GM18499 (cell line): Measurements from ENCODE around the gene CACNA1D.
"Not testable (repeated sequence)": the region's sequence is repeated elsewhere in the genome, so short reads cannot be mapped to it uniquely, and the experiment has no call there.

Source experiments
- ATAC-seq: cut with Tn5 transposase; IDR thresholded peaks from one replicate; pipeline ENCODE4 v1.9.1; 2021; ENCODE audit warnings: moderate number of reproducible peaks; ENCODE audit not compliant: insufficient read depth, unreplicated experiment

CACNA1D gene

GRCh38 chr3:53493963-53494791 is at the start of gene CACNA1D:
TSS of gene CACNA1D (plus strand) at chr3:53494611. CDS start at chr3:53495167, 556 bp downstream.
- no peak for ATAC-seq

GRCh38 chr3:53457068-53457467 is 37.3 kb upstream of the CACNA1D start:
- no peak for ATAC-seq

- no peak for ATAC-seq
These were observed 34.1 kb upstream of the CACNA1D start for GRCh38 chr3:53460326-53460725.

GRCh38 chr3:53464424-53464823 is 30.0 kb upstream of the CACNA1D start:
- ATAC-seq: no peak

GRCh38 chr3:53469758-53470157 is 24.7 kb upstream of the CACNA1D start:
- not testable (repeated sequence) for ATAC-seq

GRCh38 chr3:53473422-53473821 is 21.0 kb upstream of the CACNA1D start:
- no peak for ATAC-seq

GRCh38 chr3:53476372-53476771 is 18.0 kb upstream of the CACNA1D start:
- ATAC-seq: not testable (repeated sequence)

- ATAC-seq: not testable (repeated sequence)
These were observed 16.7 kb upstream of the CACNA1D start for GRCh38 chr3:53477689-53478088.

- ATAC-seq: no peak
These were observed 16.1 kb upstream of the CACNA1D start for GRCh38 chr3:53478166-53478830.

GRCh38 chr3:53478921-53479664 is 15.3 kb upstream of the CACNA1D start:
- ATAC-seq: no peak

- ATAC-seq: no peak
These were observed 12.2 kb upstream of the CACNA1D start for GRCh38 chr3:53482227-53482626.

GRCh38 chr3:53483821-53484220 is 10.6 kb upstream of the CACNA1D start:
- no peak for ATAC-seq

GRCh38 chr3:53484984-53485383 is 9.4 kb upstream of the CACNA1D start:
- ATAC-seq: no peak

- ATAC-seq: no peak
These were observed 8.6 kb upstream of the CACNA1D start for GRCh38 chr3:53485675-53486403.

GRCh38 chr3:53486961-53487654 is 7.3 kb upstream of the CACNA1D start:
- no peak for ATAC-seq

- no peak for ATAC-seq
These were observed 5.0 kb upstream of the CACNA1D start for GRCh38 chr3:53489386-53489785.

GRCh38 chr3:53489787-53490458 is 4.5 kb upstream of the CACNA1D start:
- no peak for ATAC-seq

GRCh38 chr3:53490459-53490968 is 3.9 kb upstream of the CACNA1D start:
- ATAC-seq: no peak

GRCh38 chr3:53491276-53491675 is 3.1 kb upstream of the CACNA1D start:
- no peak for ATAC-seq
